Type B pancreatic cell (in vitro differentiated cells): ENCODE results near the gene INPPL1. TPM values are rescaled to one million over a fixed set of nuclear protein-coding genes. Genes with fewer than 3 reads are reported as not detected.

Experiments
- DNase-seq: peaks from one replicate; pipeline ENCODE4 v3.0.0; 2021; ENCODE audit warnings: mixed read lengths; ENCODE audit not compliant: unreplicated experiment; ENCODE audit errors: extremely low spot score
- H3K27ac Mint-ChIP-seq: 2 replicates; pipeline ENCODE4 v1.8.0; 2021; ENCODE audit warnings: mild to moderate bottlenecking, mixed read lengths
- H3K27me3 Mint-ChIP-seq: 2 replicates; pipeline ENCODE4 v1.8.0; 2021; ENCODE audit warnings: mixed read lengths
- H3K36me3 Mint-ChIP-seq: 2 replicates; pipeline ENCODE4 v1.8.0; 2021; ENCODE audit warnings: mixed read lengths
- H3K4me1 Mint-ChIP-seq: one replicate; pipeline ENCODE4 v1.8.0; 2021; ENCODE audit warnings: mixed read lengths; ENCODE audit not compliant: unreplicated experiment
- H3K4me3 Mint-ChIP-seq: 2 replicates; pipeline ENCODE4 v1.8.0; 2021; ENCODE audit warnings: mild to moderate bottlenecking, mixed read lengths
- H3K9me3 Mint-ChIP-seq: 2 replicates; pipeline ENCODE4 v1.8.0; 2021; ENCODE audit warnings: mixed read lengths
- CTCF ChIP-seq: fragments of 200-600 bp; sonication (generic); conservative IDR thresholded peaks from 2 replicates; pipeline ENCODE4 v1.5.0; 2021; ENCODE audit warnings: antibody characterized with exemption, mild to moderate bottlenecking
- total RNA-seq: library from RNA; stranded (reverse); gene quantifications from 2 replicates; pipeline ENCODE4 v1.2.1, GENCODE V29; 2021; ENCODE audit warnings: low replicate concordance

The INPPL1 gene
- total RNA-seq, 1 donor from 2014 or later = 231 TPM

- no peak for TF ChIP-seq CTCF
- Mint-ChIP-seq H3K4me1 (peaks cover 5% of the 10 kb centered on the region), H3K27me3 (peaks cover 26% of the 10 kb centered on the region), H3K4me3 (no peak within 1 kb of the TSS), H3K9me3 (no peaks in the 10 kb centered on the region), H3K27ac (no peak within 1 kb of the TSS), H3K36me3 (no peaks in the 10 kb centered on the region)
- DNase-seq = peak; percentile 55
These were observed 7.9 kb upstream of the INPPL1 start, which contains the start of gene FOLR2 for GRCh38 chr11:72216638-72217037. Gene FOLR2, plus strand, starts transcription at chr11:72216794. Its CDS starts 1,791 bp downstream, at chr11:72218585.

GRCh38 chr11:72217841-72218240, 6.7 kb upstream of the INPPL1 start:
- DNase-seq = no peak
- H3K36me3 Mint-ChIP-seq = no peaks in the 10 kb centered on the region
- H3K4me1 Mint-ChIP-seq = peaks cover 5% of the 10 kb centered on the region
- no peaks in the 10 kb centered on the region for H3K9me3 Mint-ChIP-seq
- H3K27me3 Mint-ChIP-seq = peaks cover 26% of the 10 kb centered on the region
- no peak overlapping the region for H3K4me3 Mint-ChIP-seq
- no peak for TF ChIP-seq CTCF
- no peak overlapping the region for H3K27ac Mint-ChIP-seq

- Mint-ChIP-seq H3K27me3 (peaks cover 21% of the 10 kb centered on the region), H3K4me1 (peaks cover 5% of the 10 kb centered on the region), H3K36me3 (no peaks in the 10 kb centered on the region), H3K9me3 (no peaks in the 10 kb centered on the region), H3K27ac (no peak overlapping the region), H3K4me3 (no peak overlapping the region)
- peak; percentile 58 for DNase-seq
- TF ChIP-seq CTCF = no peak
These were observed 6.3 kb upstream of the INPPL1 start for GRCh38 chr11:72218251-72218745.

GRCh38 chr11:72220696-72221363, 3.7 kb upstream of the INPPL1 start:
- peaks cover 11% of the 10 kb centered on the region for H3K4me1 Mint-ChIP-seq
- H3K9me3 Mint-ChIP-seq = no peaks in the 10 kb centered on the region
- DNase-seq = peak; percentile 53
- no peaks in the 10 kb centered on the region for H3K36me3 Mint-ChIP-seq
- no peak overlapping the region for H3K4me3 Mint-ChIP-seq
- TF ChIP-seq CTCF = no peak
- H3K27ac Mint-ChIP-seq = no peak overlapping the region
- peaks cover 14% of the 10 kb centered on the region for H3K27me3 Mint-ChIP-seq

GRCh38 chr11:72221386-72222075, 3.0 kb upstream of the INPPL1 start:
- H3K4me1 Mint-ChIP-seq = peaks cover 17% of the 10 kb centered on the region
- no peaks in the 10 kb centered on the region for H3K9me3 Mint-ChIP-seq
- H3K4me3 Mint-ChIP-seq = no peak overlapping the region
- H3K27me3 Mint-ChIP-seq = peaks cover 8% of the 10 kb centered on the region
- H3K27ac Mint-ChIP-seq = no peak overlapping the region
- DNase-seq = peak; percentile 49
- no peaks in the 10 kb centered on the region for H3K36me3 Mint-ChIP-seq
- no peak for TF ChIP-seq CTCF
